Erythroblast (primary cell): Measurements from ENCODE around the gene CDKAL1.

Experiments
- GATA1 ChIP-seq: IDR thresholded peaks from 2 replicates; pipeline ENCODE4 v1.6.1; 2011; ENCODE audit warnings: low read depth, mild to moderate bottlenecking, control low read depth, low read length, moderate library complexity
- POLR2A ChIP-seq: IDR thresholded peaks from 2 replicates; pipeline ENCODE4 v1.6.1; 2011; ENCODE audit warnings: mild to moderate bottlenecking, low read length

DNA sequence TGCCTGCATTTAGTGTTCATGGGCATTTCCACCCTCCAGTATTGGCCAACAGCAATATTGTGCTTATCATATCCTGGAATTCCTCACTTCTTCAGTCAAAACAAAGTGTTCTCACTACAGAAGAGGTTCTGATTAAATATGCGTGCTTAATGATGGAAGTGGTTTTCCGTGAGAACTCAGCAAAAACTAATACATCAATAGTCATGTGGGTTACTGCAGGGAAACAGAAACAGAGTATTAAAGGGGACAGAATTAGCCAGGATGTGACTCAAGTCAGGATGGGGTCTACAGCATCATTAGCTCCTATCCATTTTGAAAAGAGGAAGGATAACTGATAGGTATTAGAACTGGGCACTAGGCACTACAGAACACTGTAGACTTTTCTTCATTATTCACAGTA, 384.6 kb downstream of the CDKAL1 start:
- TF ChIP-seq POLR2A = no peak
- no peak for TF ChIP-seq GATA1
